Tibial artery (tissue), 4 donors: ENCODE results near the gene C22orf23.

Source experiments
- DNase-seq, 2 donors: peaks; one replicate each; pipeline ENCODE4 v3.0.0-alpha.2; 2019
- H3K27ac ChIP-seq, 2 donors: fragments of 200-600 bp; sonication (generic) in 1 of 2; 1 replicate in 1 of 2; 2 replicates in 1 of 2; pipeline ENCODE4 v1.5.1; 2018 to 2019; ENCODE audit warnings: mild to moderate bottlenecking in 1 of 2
- H3K27me3 ChIP-seq, 2 donors: fragments of 200-600 bp; sonication (generic) in 1 of 2; one replicate each; pipeline versions ENCODE4 v1.5.1 to v1.6.0; 2016 to 2019
- H3K36me3 ChIP-seq, 3 donors: fragments of 200-600 bp; sonication (generic) in 2 of 3; one replicate each; pipeline ENCODE4 v1.5.1; 2016 to 2019; ENCODE audit warnings: mild to moderate bottlenecking in 2 of 3
- H3K4me1 ChIP-seq, 4 donors: fragments of 200-600 bp; sonication (generic) in 2 of 4; 1 replicate in 3 of 4; 2 replicates in 1 of 4; pipeline ENCODE4 v1.5.1; 2016 to 2019
- H3K4me3 ChIP-seq, 2 donors: fragments of 200-600 bp; sonication (generic) in 1 of 2; 1 replicate in 1 of 2; 2 replicates in 1 of 2; pipeline ENCODE4 v1.5.1; 2018 to 2019; ENCODE audit warnings: mild to moderate bottlenecking in 2 of 2
- H3K9me3 ChIP-seq, 3 donors: fragments of 200-600 bp; sonication (generic) in 1 of 3; one replicate each; pipeline ENCODE4 v1.5.1; 2016 to 2019
- CTCF ChIP-seq, 2 experiments: fragments of 200-600 bp in 1 of 2; fragments of 450-650 bp in 1 of 2; IDR thresholded peaks; one replicate each; pipeline ENCODE4 v1.5.1; 2017 to 2019; ENCODE audit warnings: antibody characterized with exemption in 2 of 2, mild to moderate bottlenecking in 1 of 2, moderate library complexity in 1 of 2
- intact Hi-C: fragments of 100-400 bp; cut with DNase I; formaldehyde crosslinking; loops from one replicate; pipeline ENCODE4 v1.15.0; 2023; ENCODE audit warnings: low total_unique reads

The C22orf23 gene

GRCh38 chr22:37990862-37991261 is 37.5 kb upstream of the C22orf23 start:
- TF ChIP-seq CTCF (IDR thresholded peaks at IDR 0.05) = no peak

GRCh38 chr22:37990301-37990700 is 36.9 kb upstream of the C22orf23 start:
- H3K27me3 ChIP-seq = no peaks in the 10 kb centered on the region
- no peaks in the 10 kb centered on the region for H3K9me3 ChIP-seq
- no peak for DNase-seq
- TF ChIP-seq CTCF (IDR thresholded peaks at IDR 0.05) = no peak
- no peak overlapping the region for H3K27ac ChIP-seq
- peaks cover 0 to 10% (median 3%) of the 10 kb centered on the region in 3 donors for H3K36me3 ChIP-seq
- no peaks in the 10 kb centered on the region for H3K4me1 ChIP-seq
- H3K4me3 ChIP-seq = no peak overlapping the region
- intact Hi-C loops = no loop called here

More at GRCh38 chr22:37990862-37991261, 37.5 kb upstream of the C22orf23 start:
- no peaks in the 10 kb centered on the region for H3K9me3 ChIP-seq
- no peaks in the 10 kb centered on the region for H3K27me3 ChIP-seq
- H3K4me1 ChIP-seq = peaks cover 0 to 1% (median 0%) of the 10 kb centered on the region in 4 donors
- no peak overlapping the region for H3K4me3 ChIP-seq
- no peak for DNase-seq
- intact Hi-C loops = no loop called here
- peaks cover 0 to 8% (median 3%) of the 10 kb centered on the region in 3 donors for H3K36me3 ChIP-seq
- no peak overlapping the region for H3K27ac ChIP-seq

GRCh38 chr22:37989146-37990045 is 36.0 kb upstream of the C22orf23 start:
- H3K36me3 ChIP-seq = peaks cover 0 to 10% (median 3%) of the 10 kb centered on the region in 3 donors
- no peaks in the 10 kb centered on the region for H3K4me1 ChIP-seq
- H3K9me3 ChIP-seq = no peaks in the 10 kb centered on the region
- TF ChIP-seq CTCF (IDR thresholded peaks at IDR 0.05) = no peak
- no peak overlapping the region for H3K4me3 ChIP-seq
- intact Hi-C loops = no loop called here
- no peaks in the 10 kb centered on the region for H3K27me3 ChIP-seq
- H3K27ac ChIP-seq = no peak overlapping the region
- no peak for DNase-seq

- DNase-seq = no peak
- Histone ChIP-seq H3K9me3 (no peaks in the 10 kb centered on the region), H3K27me3 (no peaks in the 10 kb centered on the region), H3K4me1 (no peaks in the 10 kb centered on the region), H3K27ac (no peak overlapping the region), H3K36me3 (peaks cover 0 to 20% (median 3%) of the 10 kb centered on the region in 3 donors), H3K4me3 (no peak overlapping the region)
- intact Hi-C loops = no loop called here
- TF ChIP-seq CTCF (IDR thresholded peaks at IDR 0.05) = no peak
Observed at GRCh38 chr22:37986371-37986770, 33.0 kb upstream of the C22orf23 start.

GRCh38 chr22:37985751-37986281 is 32.4 kb upstream of the C22orf23 start:
- Histone ChIP-seq H3K9me3 (no peaks in the 10 kb centered on the region), H3K36me3 (peaks cover 0 to 20% (median 3%) of the 10 kb centered on the region in 3 donors), H3K27ac (no peak overlapping the region), H3K4me3 (no peak overlapping the region), H3K27me3 (no peaks in the 10 kb centered on the region), H3K4me1 (no peaks in the 10 kb centered on the region)
- intact Hi-C loops = no loop called here
- no peak for TF ChIP-seq CTCF (IDR thresholded peaks at IDR 0.05)
- DNase-seq = no peak
